GM21423 (cell line): ENCODE results near the gene HAUS7.
"Not testable (repeated sequence)": the region's sequence is repeated elsewhere in the genome, so short reads cannot be mapped to it uniquely, and the experiment has no call there.

ENCODE experiments used
- ATAC-seq: cut with Tn5 transposase; IDR thresholded peaks from one replicate; pipeline ENCODE4 v1.9.1; 2021; ENCODE audit warnings: mild to moderate bottlenecking, moderate library complexity; ENCODE audit not compliant: unreplicated experiment

Gene HAUS7

GRCh38 chrX:153411255-153411987 is 59.0 kb downstream of the HAUS7 start, which contains the start of gene ZFP92:
TSS of gene ZFP92 (plus strand) at chrX:153411472. CDS start at chrX:153418323, 6,851 bp downstream.
- ATAC-seq: peak; percentile 82

- ATAC-seq: no peak
Observed at GRCh38 chrX:153410888-153411254, 59.5 kb downstream of the HAUS7 start.

GRCh38 chrX:153410373-153410772 is 60.0 kb downstream of the HAUS7 start:
- ATAC-seq: no peak

- no peak for ATAC-seq
Observed at GRCh38 chrX:153409414-153410101, 60.8 kb downstream of the HAUS7 start.

GRCh38 chrX:153408871-153409351 is 61.5 kb downstream of the HAUS7 start:
- ATAC-seq: no peak

GRCh38 chrX:153408221-153408721 is 62.1 kb downstream of the HAUS7 start:
- ATAC-seq: no peak

GRCh38 chrX:153407736-153408135 is 62.6 kb downstream of the HAUS7 start:
- no peak for ATAC-seq

- ATAC-seq: no peak
Observed at GRCh38 chrX:153406903-153407302, 63.5 kb downstream of the HAUS7 start.

- ATAC-seq: no peak
Observed at GRCh38 chrX:153406011-153406410, 64.4 kb downstream of the HAUS7 start.

GRCh38 chrX:153405426-153405825 is 65.0 kb downstream of the HAUS7 start:
- ATAC-seq: no peak

GRCh38 chrX:153404333-153404732 is 66.0 kb downstream of the HAUS7 start:
- not testable (repeated sequence) for ATAC-seq

GRCh38 chrX:153401133-153401764 is 69.1 kb downstream of the HAUS7 start, which contains the start of gene PNMA6E:
TSS of gene PNMA6E (minus strand) at chrX:153401350. CDS start at chrX:153398849, 2,501 bp downstream.
- no peak for ATAC-seq

- ATAC-seq: peak; percentile 59
Observed at GRCh38 chrX:153400146-153401132, 69.9 kb downstream of the HAUS7 start.

- ATAC-seq: no peak
Observed at GRCh38 chrX:153398275-153398960, 72.0 kb downstream of the HAUS7 start.
